ENCODE results near the gene ARMC12.

Gene ARMC12

DNA sequence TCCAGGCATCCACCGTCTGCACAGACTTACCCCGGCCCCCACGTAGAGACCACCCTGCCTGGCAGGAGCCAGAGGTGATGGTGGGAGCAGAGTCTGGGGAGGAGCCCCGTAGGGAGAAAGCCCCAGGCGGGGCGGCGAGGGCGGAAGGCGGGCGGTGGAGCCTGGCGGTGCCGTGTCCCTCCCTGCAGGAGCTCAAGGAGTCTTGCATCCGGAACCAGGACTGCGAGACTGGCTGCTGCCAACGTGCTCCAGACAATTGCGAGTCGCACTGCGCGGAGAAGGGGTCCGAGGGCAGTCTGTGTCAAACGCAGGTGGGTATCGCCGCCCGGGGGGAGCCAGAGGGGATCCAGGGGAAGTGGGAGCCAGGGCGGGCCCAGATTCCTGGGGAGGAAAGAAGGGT is 50.0 kb downstream of the ARMC12 start:
- H3K9me3 Mint-ChIP-seq = no peaks in the 10 kb centered on the region
- no peaks in the 10 kb centered on the region for H3K4me1 Mint-ChIP-seq (ENCODE audit: low read depth)
- H3K4me3 Mint-ChIP-seq = no peak overlapping the region
- H3K27me3 Mint-ChIP-seq (ENCODE audit: low read depth) = peaks cover 36% of the 10 kb centered on the region
- H3K36me3 Mint-ChIP-seq (ENCODE audit: low read depth) = no peaks in the 10 kb centered on the region
- H3K27ac Mint-ChIP-seq = no peak overlapping the region

- Mint-ChIP-seq H3K36me3 (ENCODE audit: low read depth) (no peaks in the 10 kb centered on the region), H3K27me3 (ENCODE audit: low read depth) (peaks cover 29% of the 10 kb centered on the region), H3K9me3 (no peaks in the 10 kb centered on the region), H3K4me1 (ENCODE audit: low read depth) (no peaks in the 10 kb centered on the region), H3K4me3 (no peak overlapping the region), H3K27ac (no peak overlapping the region)
Observed at GRCh38 chr6:35787266-35788218, 50.7 kb downstream of the ARMC12 start.

GRCh38 chr6:35788423-35788982 is 51.7 kb downstream of the ARMC12 start:
- H3K4me1 Mint-ChIP-seq (ENCODE audit: low read depth) = no peaks in the 10 kb centered on the region
- no peak overlapping the region for H3K27ac Mint-ChIP-seq
- no peaks in the 10 kb centered on the region for H3K9me3 Mint-ChIP-seq
- peaks cover 32% of the 10 kb centered on the region for H3K27me3 Mint-ChIP-seq (ENCODE audit: low read depth)
- H3K4me3 Mint-ChIP-seq = no peak overlapping the region
- H3K36me3 Mint-ChIP-seq (ENCODE audit: low read depth) = no peaks in the 10 kb centered on the region

GRCh38 chr6:35790683-35791082 is 53.9 kb downstream of the ARMC12 start:
- Mint-ChIP-seq H3K27ac (no peak overlapping the region), H3K36me3 (ENCODE audit: low read depth) (no peaks in the 10 kb centered on the region)

DNA sequence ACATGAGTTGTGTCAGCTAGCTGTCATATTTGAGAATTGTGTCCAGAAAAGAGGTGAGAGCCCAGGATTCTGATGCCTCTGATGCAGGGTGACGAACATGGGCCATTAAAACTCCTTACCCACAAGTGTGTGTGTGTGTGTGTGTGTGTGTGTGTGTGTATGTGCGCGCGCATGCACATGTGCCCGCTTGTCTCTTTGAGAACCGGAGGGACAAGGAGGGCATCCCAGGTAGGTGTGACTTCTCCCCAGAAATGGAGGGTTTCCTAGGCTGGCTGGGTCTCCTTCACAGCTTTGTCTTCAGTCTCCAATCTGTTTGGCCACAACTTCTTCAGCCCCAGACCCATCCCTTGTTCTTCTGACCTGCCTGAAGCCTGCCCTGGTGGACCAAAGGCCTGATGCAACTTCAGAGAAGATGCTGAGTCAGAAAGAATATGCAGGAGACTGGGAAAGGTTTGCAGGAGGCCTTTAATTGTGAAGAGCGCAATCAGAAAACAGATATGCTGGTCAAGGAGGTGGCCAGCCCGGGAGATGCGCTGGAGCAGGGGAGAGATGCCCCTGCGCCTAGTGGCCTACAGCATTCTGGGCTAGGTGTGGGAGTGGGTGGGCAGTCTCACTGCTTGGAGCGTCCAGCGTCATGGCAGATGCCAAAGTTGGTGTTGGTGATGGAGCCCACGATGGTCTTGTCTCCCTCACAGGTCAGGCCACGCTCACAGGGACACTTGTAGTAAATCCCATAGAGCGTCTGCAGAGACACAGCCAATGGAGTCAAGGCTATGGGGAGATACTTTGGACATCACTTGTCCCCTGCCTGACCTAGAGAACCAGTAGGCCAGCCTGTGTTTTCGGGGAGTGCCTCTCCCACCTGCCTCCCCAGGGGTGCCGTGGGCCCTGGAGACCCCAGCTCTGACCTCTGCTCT is 58.0 kb downstream of the ARMC12 start:
- Mint-ChIP-seq H3K4me3 (no peak overlapping the region), H3K27me3 (ENCODE audit: low read depth) (peaks cover 19% of the 10 kb centered on the region), H3K4me1 (ENCODE audit: low read depth) (no peaks in the 10 kb centered on the region), H3K9me3 (no peaks in the 10 kb centered on the region), H3K27ac (no peak overlapping the region), H3K36me3 (ENCODE audit: low read depth) (no peaks in the 10 kb centered on the region)

More at GRCh38 chr6:35790683-35791082, 53.9 kb downstream of the ARMC12 start:
- Mint-ChIP-seq H3K27me3 (ENCODE audit: low read depth) (peaks cover 26% of the 10 kb centered on the region), H3K4me3 (no peak overlapping the region), H3K9me3 (no peaks in the 10 kb centered on the region), H3K4me1 (ENCODE audit: low read depth) (no peaks in the 10 kb centered on the region)

GRCh38 chr6:35795453-35796071 is 58.7 kb downstream of the ARMC12 start:
- no peak overlapping the region for H3K27ac Mint-ChIP-seq
- no peaks in the 10 kb centered on the region for H3K4me1 Mint-ChIP-seq (ENCODE audit: low read depth)
- no peaks in the 10 kb centered on the region for H3K36me3 Mint-ChIP-seq (ENCODE audit: low read depth)
- no peak overlapping the region for H3K4me3 Mint-ChIP-seq
- peaks cover 13% of the 10 kb centered on the region for H3K27me3 Mint-ChIP-seq (ENCODE audit: low read depth)
- H3K9me3 Mint-ChIP-seq = no peaks in the 10 kb centered on the region

- no peak overlapping the region for H3K4me3 Mint-ChIP-seq
- H3K36me3 Mint-ChIP-seq (ENCODE audit: low read depth) = no peaks in the 10 kb centered on the region
Observed at GRCh38 chr6:35796236-35796635, 59.4 kb downstream of the ARMC12 start.

GRCh38 chr6:35797837-35798526 is 61.1 kb downstream of the ARMC12 start:
- Mint-ChIP-seq H3K4me1 (ENCODE audit: low read depth) (no peaks in the 10 kb centered on the region), H3K4me3 (no peak overlapping the region), H3K27me3 (ENCODE audit: low read depth) (peaks cover 10% of the 10 kb centered on the region), H3K36me3 (ENCODE audit: low read depth) (no peaks in the 10 kb centered on the region), H3K9me3 (no peaks in the 10 kb centered on the region), H3K27ac (no peak overlapping the region)

More at GRCh38 chr6:35796236-35796635, 59.4 kb downstream of the ARMC12 start:
- H3K27me3 Mint-ChIP-seq (ENCODE audit: low read depth) = peaks cover 13% of the 10 kb centered on the region
- no peaks in the 10 kb centered on the region for H3K4me1 Mint-ChIP-seq (ENCODE audit: low read depth)
- H3K27ac Mint-ChIP-seq = no peak overlapping the region
- H3K9me3 Mint-ChIP-seq = no peaks in the 10 kb centered on the region

All from T-helper 1 cell treated with Interleukin-12 subunit alpha and Interleukin-12 subunit beta and Interleukin-4 antibody, amounts not matched to agents 30 μg/mL and 1 μg/mL, for 36 hours (primary cell).